PC-9 (cell line): ENCODE data around the gene SMIM30. TPM values are rescaled to one million over a fixed set of nuclear protein-coding genes. Genes with fewer than 3 reads are reported as not detected.
"Not testable (repeated sequence)": the region's sequence is repeated elsewhere in the genome, so short reads cannot be mapped to it uniquely, and the experiment has no call there.

Experiments used
- Bru-seq: library from RNA; stranded (reverse); fragments of 400-500 nt; gene quantifications from one replicate; lab custom pipeline; 2021; lab: Mats Ljungman, UMichigan
- BruChase-seq, 2 experiments: library from RNA; stranded (reverse); fragments of 400-500 nt; gene quantifications; one replicate each; lab custom pipeline; 2021; lab: Mats Ljungman, UMichigan
- BruUV-seq: library from RNA; stranded (reverse); fragments of 400-500 nt; replicated peaks from 2 replicates; lab custom pipeline; 2021; lab: Mats Ljungman, UMichigan
- CTCF ChIA-PET: fragments of 300-600 bp; sonication (Branson Sonifier 250); formaldehyde crosslinking; loops from one replicate; lab custom pipeline; 2022; ENCODE audit warnings: antibody characterized with exemption; lab: Charles Lee
- POLR2A ChIA-PET: fragments of 300-600 bp; sonication (Branson Sonifier 250); formaldehyde crosslinking; loops from one replicate; lab custom pipeline; 2022; ENCODE audit warnings: antibody characterized with exemption; ENCODE audit not compliant: unreplicated experiment; lab: Charles Lee
- DNase-seq, 2 experiments: peaks; one replicate each; pipeline versions ENCODE4 v3.0.0 to v3.0.0-alpha.2; 2015 to 2022; ENCODE audit warnings: mixed read lengths in 1 of 2
- H2AFZ ChIP-seq: fragments of 200-600 bp; sonication (generic); 2 replicates; pipeline ENCODE4 v1.8.1; 2017; ENCODE audit warnings: antibody characterized with exemption
- H3F3A ChIP-seq: fragments of 200-600 bp; sonication (generic); 2 replicates; pipeline ENCODE4 v1.8.1; 2017; ENCODE audit warnings: antibody characterized with exemption, mild to moderate bottlenecking, low read depth; ENCODE audit not compliant: insufficient read depth
- H3K27ac ChIP-seq: fragments of 200-600 bp; sonication (generic); 2 replicates; pipeline ENCODE4 v1.6.1; 2016; ENCODE audit warnings: mixed run types
- H3K27me3 ChIP-seq: fragments of 200-600 bp; sonication (generic); 2 replicates; pipeline ENCODE4 v1.6.1; 2016; ENCODE audit warnings: low read depth, mixed run types; ENCODE audit not compliant: insufficient read depth
- H3K36me3 ChIP-seq: fragments of 200-600 bp; sonication (generic); 2 replicates; pipeline ENCODE4 v1.6.1; 2016; ENCODE audit warnings: low read depth, mixed run types
- H3K4me1 ChIP-seq: fragments of 200-600 bp; sonication (generic); replicated peaks from 2 replicates; pipeline ENCODE4 v1.6.1; 2016; ENCODE audit warnings: mixed run types; ENCODE audit not compliant: insufficient read depth
- H3K4me2 ChIP-seq: fragments of 200-600 bp; sonication (generic); 2 replicates; pipeline ENCODE4 v1.6.1; 2017; ENCODE audit warnings: mixed run types
- H3K4me3 ChIP-seq: fragments of 200-600 bp; sonication (generic); 2 replicates; pipeline ENCODE4 v1.6.1; 2016; ENCODE audit warnings: mixed run types
- H3K79me2 ChIP-seq: fragments of 200-600 bp; sonication (generic); 2 replicates; pipeline ENCODE4 v1.6.1; 2017; ENCODE audit warnings: low read depth, mixed run types
- H3K9me2 ChIP-seq: fragments of 200-600 bp; sonication (generic); 2 replicates; pipeline ENCODE4 v1.8.1; 2017; ENCODE audit warnings: mild to moderate bottlenecking; ENCODE audit not compliant: insufficient read depth
- H3K9me3 ChIP-seq: fragments of 200-600 bp; sonication (generic); 2 replicates; pipeline ENCODE4 v1.8.1; 2016; ENCODE audit warnings: low read depth; ENCODE audit not compliant: insufficient read depth
- H4K20me1 ChIP-seq: fragments of 200-600 bp; sonication (generic); 2 replicates; pipeline ENCODE4 v1.8.1; 2017; ENCODE audit not compliant: insufficient read depth
- CTCF ChIP-seq: fragments of 200-600 bp; sonication (generic); conservative IDR thresholded peaks from 2 replicates; pipeline ENCODE4 v1.6.1; 2017; ENCODE audit warnings: mixed run types, antibody characterized with exemption, mild to moderate bottlenecking, moderate library complexity
- EZH2 ChIP-seq: fragments of 200-600 bp; sonication (generic); IDR thresholded peaks from 2 replicates; pipeline ENCODE4 v1.8.0; 2017; ENCODE audit warnings: antibody characterized with exemption, low read depth
- intact Hi-C: fragments of 100-400 bp; cut with micrococcal nuclease; formaldehyde crosslinking; loops from one replicate; pipeline ENCODE4 v1.10.0; 2022; ENCODE audit not compliant: unreplicated experiment
- long read RNA-seq: library from polyadenylated mRNA; stranded (forward); transcript quantifications from one replicate; pipeline ENCODE4 v2.0.0, GENCODE V29; 2022
- total RNA-seq: library from RNA; stranded (reverse); gene quantifications from 2 replicates; pipeline ENCODE4 v1.2.3, GENCODE V29; 2021

The SMIM30 gene
- 32.1 and 46.8 TPM in 2 replicates for total RNA-seq
- percentile 84 among the genes with signal in this experiment for Bru-seq, nascent RNA
- BruChase-seq, experiment 1, labeled RNA remaining after a 2-hour chase: percentile 83 among the genes with signal in this experiment
- percentile 95 among the genes with signal in this experiment for BruChase-seq, experiment 2, labeled RNA remaining after a 6-hour chase
- long read RNA-seq, transcript SMIM30-201 (3 exons, 1,070 nt): major isoform, 29 of 32 reads
- long read RNA-seq, partial matches to known transcripts: 0 of 32 reads
- long read RNA-seq, other reads (novel, unspliced or antisense): 0 of 32 reads

GRCh38 chr7:113118074-113118959 lies at the start of gene SMIM30:
Gene SMIM30 (minus strand): TSS chr7:113118554. CDS start chr7:113117578, 976 bp downstream.
- ChIA-PET CTCF (no interaction called here), POLR2A (interaction anchor here (0.6 to 0.7 kb wide), 2 partner anchors 66 to 180 kb away, joined by 4 to 10 read pairs; no protein-coding TSS in a partner anchor)
- no peaks in the 10 kb centered on the region for H3K9me2 ChIP-seq
- peak; percentile 70 to 85 for DNase-seq
- H3F3A ChIP-seq: no peaks in the 10 kb centered on the region
- H3K27me3 ChIP-seq: no peaks in the 10 kb centered on the region
- H3K27ac ChIP-seq: no peak within 1 kb of the TSS
- peak within 1 kb of the TSS; percentile 96 for H2AFZ ChIP-seq
- H3K4me3 ChIP-seq: peak within 1 kb of the TSS; percentile 64
- peaks cover 7% of the 10 kb centered on the region for H3K4me1 ChIP-seq
- intact Hi-C loops: no loop called here
- TF ChIP-seq CTCF: no peak
- TF ChIP-seq EZH2: no peak
- no peaks in the 10 kb centered on the region for H3K9me3 ChIP-seq
- peak within 1 kb of the TSS; percentile 79 for H3K4me2 ChIP-seq
- H3K79me2 ChIP-seq: 0 out of 2 replicates have a peak, but pooled peaks cover 3% of the 10 kb centered on the region
- H3K36me3 ChIP-seq: no peaks in the 10 kb centered on the region
- BruUV-seq: TSS peak; percentile 87
- H4K20me1 ChIP-seq: no peaks in the 10 kb centered on the region

- BruUV-seq, H3K9me3 ChIP-seq, H3K27ac ChIP-seq, DNase-seq, intact Hi-C loops, H3K9me2 ChIP-seq, H3K79me2 ChIP-seq, H3K4me1 ChIP-seq, H3K4me3 ChIP-seq, H3K27me3 ChIP-seq, H2AFZ ChIP-seq, H3F3A ChIP-seq, H3K4me2 ChIP-seq, H4K20me1 ChIP-seq, POLR2A ChIA-PET, CTCF ChIA-PET, H3K36me3 ChIP-seq: not testable (repeated sequence)
These were observed 47.8 kb upstream of the SMIM30 start for GRCh38 chr7:113166176-113166575.

- Histone ChIP-seq H3K9me2 (no peaks in the 10 kb centered on the region), H3K4me2 (no peak overlapping the region), H2AFZ (no peak overlapping the region), H3K36me3 (no peaks in the 10 kb centered on the region), H3F3A (no peaks in the 10 kb centered on the region), H3K4me3 (no peak overlapping the region), H3K79me2 (no peaks in the 10 kb centered on the region), H3K27me3 (no peaks in the 10 kb centered on the region), H3K27ac (no peak overlapping the region), H3K9me3 (no peaks in the 10 kb centered on the region), H3K4me1 (no peaks in the 10 kb centered on the region), H4K20me1 (no peaks in the 10 kb centered on the region)
- ChIA-PET CTCF (interaction anchor here (0.6 kb wide), 1 partner anchor 343 kb away, joined by 6 read pairs; no protein-coding TSS in a partner anchor), POLR2A (no interaction called here)
- no TSS peak for BruUV-seq
- no peak for DNase-seq
- intact Hi-C loops: loop anchor here (2.0 to 5.0 kb wide), 2 partner anchors 126 to 538 kb away; no protein-coding TSS in a partner anchor
- no peak for TF ChIP-seq EZH2
- TF ChIP-seq CTCF: no peak
These were observed 42.7 kb upstream of the SMIM30 start for GRCh38 chr7:113161050-113161449.
